RCC 7860 (cell line): Measurements from ENCODE around the gene TNRC6C.

Experiments used
- DNase-seq: peaks from one replicate; pipeline ENCODE4 v3.0.0-alpha.2; 2015; ENCODE audit warnings: low spot score
- FAIRE-seq: peaks from 2 replicates; lab custom pipeline; 2012; peaks lifted over from hg19 to GRCh38; lab: Jason Lieb, UNC

The TNRC6C gene, protein sequence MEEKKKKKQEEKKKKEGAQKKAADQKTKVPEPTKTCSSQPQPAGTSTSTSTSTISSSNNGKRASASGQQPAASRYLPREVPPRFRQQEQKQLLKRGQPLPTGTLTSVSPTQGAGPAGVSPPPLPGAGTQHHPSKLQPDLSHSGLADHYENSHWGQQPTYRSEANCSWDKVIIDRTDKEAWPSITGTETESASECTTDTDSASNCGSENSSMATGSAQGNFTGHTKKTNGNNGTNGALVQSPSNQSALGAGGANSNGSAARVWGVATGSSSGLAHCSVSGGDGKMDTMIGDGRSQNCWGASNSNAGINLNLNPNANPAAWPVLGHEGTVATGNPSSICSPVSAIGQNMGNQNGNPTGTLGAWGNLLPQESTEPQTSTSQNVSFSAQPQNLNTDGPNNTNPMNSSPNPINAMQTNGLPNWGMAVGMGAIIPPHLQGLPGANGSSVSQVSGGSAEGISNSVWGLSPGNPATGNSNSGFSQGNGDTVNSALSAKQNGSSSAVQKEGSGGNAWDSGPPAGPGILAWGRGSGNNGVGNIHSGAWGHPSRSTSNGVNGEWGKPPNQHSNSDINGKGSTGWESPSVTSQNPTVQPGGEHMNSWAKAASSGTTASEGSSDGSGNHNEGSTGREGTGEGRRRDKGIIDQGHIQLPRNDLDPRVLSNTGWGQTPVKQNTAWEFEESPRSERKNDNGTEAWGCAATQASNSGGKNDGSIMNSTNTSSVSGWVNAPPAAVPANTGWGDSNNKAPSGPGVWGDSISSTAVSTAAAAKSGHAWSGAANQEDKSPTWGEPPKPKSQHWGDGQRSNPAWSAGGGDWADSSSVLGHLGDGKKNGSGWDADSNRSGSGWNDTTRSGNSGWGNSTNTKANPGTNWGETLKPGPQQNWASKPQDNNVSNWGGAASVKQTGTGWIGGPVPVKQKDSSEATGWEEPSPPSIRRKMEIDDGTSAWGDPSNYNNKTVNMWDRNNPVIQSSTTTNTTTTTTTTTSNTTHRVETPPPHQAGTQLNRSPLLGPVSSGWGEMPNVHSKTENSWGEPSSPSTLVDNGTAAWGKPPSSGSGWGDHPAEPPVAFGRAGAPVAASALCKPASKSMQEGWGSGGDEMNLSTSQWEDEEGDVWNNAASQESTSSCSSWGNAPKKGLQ (N-terminal part only)

DNA sequence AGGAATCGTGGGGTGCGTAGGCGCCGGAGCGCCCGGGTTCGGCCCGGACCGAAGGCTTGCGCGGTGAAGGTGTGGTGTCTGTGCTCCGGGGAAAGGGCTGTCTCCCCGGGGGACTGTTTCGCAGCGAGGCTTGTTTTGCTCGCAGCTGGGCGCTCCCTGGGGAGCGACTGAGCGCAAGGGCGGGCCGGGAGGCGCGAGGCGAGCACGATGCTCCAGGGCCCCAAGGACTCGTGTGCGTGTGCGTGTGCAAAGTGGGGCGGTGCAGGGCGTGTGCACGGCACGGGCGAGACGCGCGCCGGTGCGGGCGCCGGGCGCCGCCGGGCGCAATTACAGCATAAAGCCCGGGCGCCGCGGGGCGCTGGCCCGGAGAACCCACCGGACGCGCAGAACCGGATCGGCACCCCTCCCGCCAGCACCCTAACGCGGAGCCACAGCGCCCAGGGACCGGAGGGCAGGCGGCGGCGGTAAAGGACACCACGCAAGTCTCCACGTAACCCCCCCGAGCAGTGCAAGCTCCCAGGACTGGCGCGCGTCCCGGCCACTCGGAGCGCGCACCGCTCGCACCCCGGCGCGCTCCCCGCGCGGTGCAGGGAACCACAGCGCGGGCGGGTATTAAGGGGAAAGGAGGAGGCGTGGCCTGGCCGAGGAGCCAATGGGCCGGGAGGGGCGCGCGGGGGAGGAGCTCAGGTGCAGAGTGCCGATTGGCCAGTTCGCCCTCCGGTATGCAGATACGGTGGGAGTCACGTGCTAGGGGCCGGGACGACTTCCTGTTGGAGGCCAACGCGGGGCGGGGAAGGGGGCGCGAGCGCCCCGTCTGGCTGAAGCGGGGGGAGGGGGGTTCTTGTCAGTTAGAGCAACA is at the start of gene TNRC6C:
TSS of gene TNRC6C (plus strand) at position 847 of the 859 bp plus-strand sequence. CDS start 45,504 bp downstream, outside the sequence.
- FAIRE-seq (peak; percentile 53), DNase-seq (peak; percentile 94)

DNA sequence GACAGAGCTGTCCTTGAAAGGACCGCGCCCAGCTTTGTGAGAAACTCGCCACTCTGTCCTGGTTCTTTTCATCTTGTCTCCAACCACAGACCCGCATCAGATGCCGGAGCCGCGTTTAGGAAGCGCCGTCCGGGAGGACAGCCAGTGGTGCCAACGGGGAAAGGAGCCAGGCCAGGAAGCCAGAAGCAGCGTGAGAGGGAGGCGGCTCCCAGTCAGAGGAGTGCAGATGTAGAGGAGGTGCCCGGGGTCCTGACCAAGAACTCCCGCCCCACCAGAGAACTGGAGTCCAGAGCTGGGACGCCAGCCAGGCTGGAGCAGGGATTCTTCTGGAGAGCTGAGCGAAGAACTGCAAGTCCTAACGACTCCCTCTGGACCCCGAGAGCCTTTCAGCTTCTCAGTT is 49.3 kb upstream of the TNRC6C start:
- FAIRE-seq = no peak

DNA sequence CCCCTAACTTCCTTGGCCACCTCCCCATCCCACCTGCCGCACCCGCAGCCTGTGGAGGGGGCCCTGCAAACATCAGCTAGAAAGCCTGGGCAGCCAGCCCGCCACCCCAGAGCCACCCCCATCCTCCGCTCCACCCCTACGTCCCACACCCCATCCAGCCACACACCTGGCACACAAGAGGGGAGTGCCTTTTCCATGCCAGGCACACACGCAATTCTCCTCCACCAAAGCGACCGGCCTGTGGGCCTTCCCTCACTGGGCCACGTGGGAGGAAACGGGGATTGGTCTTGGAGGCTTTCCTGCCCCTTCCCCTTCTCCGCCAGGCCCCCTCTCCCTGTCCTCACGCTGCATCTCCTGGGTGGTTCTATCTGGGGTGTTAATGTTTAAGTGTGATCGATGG is 48.7 kb upstream of the TNRC6C start:
- FAIRE-seq = no peak
- no peak for DNase-seq

More for the DNA sequence above, 49.3 kb upstream of the TNRC6C start:
- DNase-seq = no peak

DNA sequence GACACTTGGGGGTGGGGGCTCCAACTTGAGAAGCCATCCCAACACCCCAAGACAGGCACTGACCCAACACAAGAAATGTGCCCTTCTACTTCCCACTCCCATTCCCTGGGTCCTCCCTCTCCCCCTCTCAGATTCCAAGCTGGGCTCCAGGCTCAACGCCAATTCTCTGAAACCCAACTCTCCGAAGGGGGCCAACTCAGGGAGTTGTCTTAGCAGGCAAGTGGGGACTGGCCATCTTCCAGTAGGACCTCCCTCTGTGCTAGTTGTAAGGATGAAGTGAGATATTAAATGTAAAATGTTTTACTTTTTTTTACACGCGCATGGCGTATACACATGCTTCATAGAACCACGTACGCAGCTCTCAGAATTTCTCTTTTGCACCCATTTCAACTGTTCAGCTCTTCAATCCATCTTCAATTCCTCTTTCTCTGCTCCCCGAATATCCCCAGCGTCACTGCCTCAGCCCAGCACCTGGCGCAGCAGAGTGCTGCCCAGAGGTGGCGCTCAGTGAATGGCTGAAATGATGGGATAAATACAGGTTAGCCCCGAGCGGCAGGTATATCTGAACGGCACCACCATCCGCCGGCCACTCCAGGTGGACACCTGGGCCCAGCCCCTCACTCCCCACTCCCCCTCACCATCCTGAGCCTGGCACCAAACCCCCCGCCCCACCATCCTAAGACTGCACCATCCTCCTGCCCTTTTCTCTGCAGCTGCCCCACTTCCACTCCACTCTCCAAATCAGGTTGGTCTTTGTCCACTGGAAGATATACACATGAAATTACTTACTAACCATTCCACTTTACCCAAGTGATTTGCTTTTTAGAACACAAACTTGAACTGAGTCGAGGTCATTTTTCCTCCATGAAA is 43.9 kb upstream of the TNRC6C start:
- no peak for FAIRE-seq
- DNase-seq = no peak

DNA sequence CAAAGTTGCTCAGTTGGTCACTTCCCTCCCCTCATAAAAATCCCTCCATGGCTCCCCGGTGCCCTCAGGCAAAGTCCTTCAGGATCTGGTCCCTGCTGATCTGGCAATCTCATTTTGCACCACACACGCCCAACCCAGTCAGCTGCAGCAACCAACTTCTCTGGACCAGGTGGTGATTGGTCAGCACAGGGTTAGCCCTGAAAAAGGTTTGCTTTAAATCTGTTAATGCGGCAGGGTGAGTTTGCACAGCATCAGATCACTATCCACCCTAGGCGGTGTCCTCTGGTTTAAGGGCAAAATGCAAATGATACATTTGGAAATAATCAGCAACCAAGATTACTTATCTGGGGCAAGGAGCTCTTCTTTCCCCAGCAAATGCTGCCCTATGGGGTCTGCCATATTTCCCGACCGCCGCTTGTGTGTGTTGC is 42.9 kb upstream of the TNRC6C start:
- FAIRE-seq (no peak), DNase-seq (no peak)

DNA sequence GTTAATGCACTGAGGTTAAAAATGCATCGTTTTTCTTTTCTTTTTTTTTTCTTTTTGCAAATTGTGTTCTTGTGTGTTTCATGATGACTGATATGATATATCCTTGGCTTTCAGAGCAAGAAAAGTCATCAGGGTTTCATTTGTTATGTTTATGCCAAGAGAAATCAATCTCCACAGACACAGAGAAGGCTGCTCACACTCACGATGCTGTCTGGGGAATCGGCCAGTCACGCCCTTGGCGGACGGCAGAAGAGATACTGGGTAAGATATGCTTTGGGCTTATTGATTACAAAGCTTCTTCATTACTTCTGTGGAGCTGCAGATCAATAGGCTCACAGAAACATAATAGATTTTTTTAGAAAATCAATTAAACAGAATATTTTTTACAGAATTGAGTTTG is 42.2 kb upstream of the TNRC6C start:
- DNase-seq (no peak), FAIRE-seq (no peak)

DNA sequence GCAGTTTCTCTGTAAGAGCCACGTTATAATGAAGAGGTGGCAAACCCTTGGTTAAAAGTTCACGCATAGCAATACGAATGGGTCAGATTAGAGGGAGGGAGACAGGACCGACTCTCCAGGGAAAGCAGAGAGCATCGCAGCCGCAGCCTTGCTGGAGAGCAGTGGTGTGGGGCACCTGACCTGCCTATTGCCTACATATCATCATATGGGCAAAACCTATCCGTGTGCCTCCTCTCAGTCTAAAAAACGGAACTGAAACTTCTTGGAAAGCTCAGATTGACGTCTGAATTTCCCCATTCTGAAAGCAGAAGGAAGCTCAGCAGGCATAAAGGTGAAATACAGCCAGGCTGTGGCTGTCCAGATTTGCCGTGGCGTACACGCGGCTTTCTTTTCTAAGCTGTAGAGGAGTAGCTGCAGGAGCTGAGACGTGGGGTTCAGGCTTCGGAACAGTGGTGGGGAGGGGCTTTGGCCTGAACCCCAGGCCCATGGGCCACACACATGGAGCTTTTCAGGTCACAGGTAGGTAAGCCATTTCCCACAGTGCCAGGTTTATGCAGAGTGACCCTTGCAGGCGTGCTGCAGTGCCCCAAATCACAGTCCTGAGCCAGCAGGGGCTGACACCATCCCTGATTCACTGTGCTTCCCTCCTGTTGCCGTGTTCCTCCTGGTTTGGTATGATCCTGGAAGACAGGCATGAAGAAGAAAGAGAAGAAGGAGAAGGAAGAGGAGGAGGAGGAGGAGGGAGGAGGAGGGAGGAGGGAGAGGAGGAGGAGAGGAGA is 41.6 kb upstream of the TNRC6C start:
- DNase-seq = no peak
- no peak for FAIRE-seq

DNA sequence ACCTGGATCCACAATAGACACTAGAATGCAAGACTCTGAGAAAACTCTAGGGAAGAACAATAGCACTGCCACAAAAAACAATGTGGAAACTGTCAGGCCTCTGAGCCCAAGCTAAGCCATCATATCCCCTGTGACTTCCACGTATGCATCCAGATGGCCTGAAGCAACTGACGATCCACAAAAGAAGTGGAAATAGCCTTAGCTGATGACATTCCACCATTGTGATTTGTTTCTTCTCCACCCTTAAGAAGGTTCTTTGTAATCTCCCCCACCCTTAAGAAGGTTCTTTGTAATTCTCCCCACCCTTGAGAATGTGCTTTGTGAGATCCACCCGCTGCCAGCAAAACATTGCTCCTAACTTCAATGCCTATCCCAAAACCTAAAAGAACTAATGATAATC is 39.2 kb upstream of the TNRC6C start:
- no peak for FAIRE-seq

DNA sequence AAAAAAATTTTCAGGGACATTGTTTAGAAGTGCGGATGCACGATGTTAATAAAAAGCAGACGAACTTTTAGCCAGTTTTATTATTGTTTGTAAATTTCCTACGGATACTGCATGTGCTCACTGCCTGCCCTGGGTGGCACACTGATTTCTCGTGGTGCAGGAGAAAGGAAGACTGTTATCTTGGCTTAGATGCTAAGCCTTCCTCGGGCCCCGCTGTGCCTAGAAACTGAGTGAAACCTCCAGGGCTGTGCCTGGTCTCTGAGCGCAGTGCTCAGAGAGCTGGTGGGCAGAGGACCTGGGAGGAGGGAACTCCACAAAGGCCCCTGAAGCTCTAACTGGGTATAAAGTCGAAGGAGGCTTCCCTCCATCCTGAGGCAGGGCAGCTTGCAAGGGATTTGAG is 35.4 kb upstream of the TNRC6C start:
- no peak for FAIRE-seq
- no peak for DNase-seq

More for the DNA sequence above, 39.2 kb upstream of the TNRC6C start:
- DNase-seq = no peak

DNA sequence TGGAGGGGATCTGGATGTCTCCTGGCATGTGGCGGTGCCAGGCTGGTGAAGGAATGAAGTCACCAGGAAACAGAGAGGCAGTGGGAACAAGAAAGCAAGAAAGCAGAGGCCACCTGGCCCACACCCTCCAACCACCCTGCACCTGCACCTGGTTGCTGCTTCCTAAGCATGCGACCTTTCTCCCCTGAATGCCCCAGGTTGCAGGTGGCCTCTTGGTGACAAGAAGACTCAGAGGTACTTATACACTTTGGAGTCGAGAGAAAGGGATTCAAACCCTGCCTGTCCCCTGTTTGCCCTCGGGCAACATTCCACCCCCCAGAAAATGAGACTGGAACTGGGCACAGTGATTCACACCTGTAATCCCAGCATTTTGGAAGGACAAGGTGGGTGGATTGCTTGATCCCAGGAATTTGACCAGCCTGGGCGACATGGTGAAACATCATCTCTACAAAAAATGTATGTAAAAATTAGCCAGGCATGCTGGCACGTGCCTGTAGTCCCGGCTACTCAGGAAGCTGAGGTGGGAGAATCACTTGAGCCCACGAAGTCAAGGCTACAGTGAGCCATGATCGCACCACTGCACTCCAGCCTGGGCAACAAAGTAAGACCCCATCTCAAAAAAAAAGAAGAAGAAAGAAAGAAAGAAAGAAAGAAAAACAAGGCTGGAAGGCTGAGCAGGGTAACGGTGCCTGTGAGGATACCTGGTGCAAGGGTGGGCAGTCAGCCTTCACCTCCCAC is 34.6 kb upstream of the TNRC6C start:
- no peak for DNase-seq
- no peak for FAIRE-seq

DNA sequence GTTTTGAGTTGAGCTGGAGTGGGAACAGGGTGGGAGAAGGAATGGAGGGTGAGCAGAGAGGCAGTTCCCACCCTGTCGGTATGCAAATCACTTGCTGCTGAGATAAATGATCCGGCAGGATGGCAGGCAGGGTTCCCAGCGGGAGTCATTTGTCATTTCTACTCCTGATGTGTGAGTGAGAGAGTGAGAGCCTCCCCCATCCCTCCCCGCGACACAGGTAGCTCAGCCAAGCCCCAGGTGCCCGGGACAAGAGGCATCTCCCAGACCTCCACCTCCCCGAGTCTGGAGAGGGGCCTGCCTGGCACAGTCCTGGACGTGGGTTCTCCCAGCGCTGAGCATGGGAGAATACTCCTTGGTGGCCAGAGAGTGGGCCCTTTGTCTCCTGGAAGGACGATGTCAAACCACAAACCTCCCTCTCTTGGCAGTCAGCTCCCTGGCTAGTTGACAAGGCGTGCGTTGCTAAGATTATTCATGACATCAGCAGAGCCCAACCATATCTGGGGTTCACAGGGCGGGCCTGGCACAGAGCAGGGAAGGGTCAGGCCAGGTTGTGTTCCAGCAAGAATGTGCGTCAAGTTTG is 33.7 kb upstream of the TNRC6C start:
- no peak for DNase-seq
- FAIRE-seq = no peak

DNA sequence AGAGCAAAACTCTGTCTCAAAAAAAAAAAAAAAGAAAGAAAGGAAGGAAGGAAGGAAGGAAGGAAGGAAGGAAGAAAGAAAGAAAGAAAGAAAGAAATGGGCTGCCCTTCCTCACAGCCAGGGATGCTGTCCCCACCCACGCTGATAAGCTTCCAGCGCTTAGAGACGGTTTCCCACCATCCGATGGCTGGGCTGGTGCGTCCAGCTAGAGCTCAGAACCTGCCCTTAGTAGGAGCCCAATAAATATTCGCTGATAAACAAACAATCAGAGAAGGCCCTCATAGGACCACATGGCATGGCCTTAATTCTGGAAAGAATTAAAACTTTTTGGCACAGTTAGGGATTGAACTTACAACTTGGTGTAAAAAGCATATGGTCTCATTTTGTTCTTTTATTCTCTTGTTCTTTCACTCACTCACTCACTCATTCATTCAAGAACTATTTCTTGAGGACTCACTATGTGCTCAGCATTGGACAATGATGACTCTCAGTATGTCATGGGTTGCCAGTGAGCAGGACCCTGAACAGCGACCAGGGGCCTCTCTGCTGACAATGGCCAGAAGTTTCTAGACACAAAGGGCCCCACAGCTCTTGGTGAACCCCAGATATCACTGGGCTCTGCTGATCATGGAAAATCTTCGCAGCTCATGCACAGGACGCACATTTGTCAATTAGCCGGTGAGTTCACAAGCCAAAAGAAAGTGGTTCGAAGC is 32.5 kb upstream of the TNRC6C start:
- FAIRE-seq (no peak), DNase-seq (no peak)

DNA sequence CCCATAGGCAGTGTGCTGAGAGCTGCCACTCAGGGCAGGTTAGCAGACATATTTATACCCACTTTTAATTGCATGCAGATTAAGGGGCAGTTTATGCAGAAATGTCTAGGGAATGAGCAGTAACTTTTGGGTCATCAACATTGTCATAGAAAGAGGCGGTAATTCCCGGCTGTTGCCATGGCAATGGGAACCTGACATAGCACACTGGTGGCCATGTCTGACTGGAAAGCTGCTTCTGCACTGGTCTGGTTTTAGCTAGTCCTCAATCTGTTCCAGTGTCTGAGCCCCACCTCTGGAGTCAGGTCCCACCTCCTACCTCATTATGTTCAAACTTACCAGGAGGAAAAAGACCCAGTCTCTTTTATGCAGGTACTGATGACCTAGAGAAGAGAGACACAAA is 31.5 kb upstream of the TNRC6C start:
- DNase-seq (no peak), FAIRE-seq (no peak)

DNA sequence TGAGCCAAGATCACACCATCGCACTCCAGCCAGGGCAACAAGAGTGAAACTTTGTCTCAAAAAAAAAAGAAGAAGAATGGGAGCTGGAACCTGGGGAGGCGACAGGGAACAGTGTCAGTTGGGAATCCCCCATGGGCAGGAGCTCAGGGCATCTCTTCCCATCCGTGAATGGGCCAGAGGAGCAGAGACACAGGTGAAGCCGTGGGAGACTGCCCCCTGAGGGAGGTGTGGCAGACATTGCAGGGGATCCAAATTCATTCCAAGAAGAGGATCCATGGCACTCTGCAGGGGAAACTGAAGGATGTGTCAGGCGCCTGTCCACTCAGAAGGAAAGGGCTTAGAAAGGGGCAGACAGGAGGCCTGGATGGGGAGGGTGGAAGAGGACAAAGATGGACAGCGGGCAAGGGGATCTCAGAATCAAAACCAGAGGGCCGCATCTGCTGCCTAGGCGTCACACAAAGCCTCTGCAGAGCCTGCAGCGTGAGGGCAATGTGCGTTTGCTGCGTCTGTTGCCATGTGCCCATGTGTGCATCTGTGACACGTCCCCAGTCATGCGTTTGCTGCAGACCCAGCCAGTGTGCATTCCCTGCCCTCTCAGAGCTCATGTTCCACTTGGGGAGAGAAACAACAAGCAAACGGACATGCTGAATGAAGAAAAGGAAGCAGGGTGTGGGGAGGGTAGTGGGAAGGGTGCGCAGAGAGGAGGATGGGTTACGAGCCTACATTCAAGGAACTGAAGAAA is 30.6 kb upstream of the TNRC6C start:
- DNase-seq = no peak
- FAIRE-seq = no peak

DNA sequence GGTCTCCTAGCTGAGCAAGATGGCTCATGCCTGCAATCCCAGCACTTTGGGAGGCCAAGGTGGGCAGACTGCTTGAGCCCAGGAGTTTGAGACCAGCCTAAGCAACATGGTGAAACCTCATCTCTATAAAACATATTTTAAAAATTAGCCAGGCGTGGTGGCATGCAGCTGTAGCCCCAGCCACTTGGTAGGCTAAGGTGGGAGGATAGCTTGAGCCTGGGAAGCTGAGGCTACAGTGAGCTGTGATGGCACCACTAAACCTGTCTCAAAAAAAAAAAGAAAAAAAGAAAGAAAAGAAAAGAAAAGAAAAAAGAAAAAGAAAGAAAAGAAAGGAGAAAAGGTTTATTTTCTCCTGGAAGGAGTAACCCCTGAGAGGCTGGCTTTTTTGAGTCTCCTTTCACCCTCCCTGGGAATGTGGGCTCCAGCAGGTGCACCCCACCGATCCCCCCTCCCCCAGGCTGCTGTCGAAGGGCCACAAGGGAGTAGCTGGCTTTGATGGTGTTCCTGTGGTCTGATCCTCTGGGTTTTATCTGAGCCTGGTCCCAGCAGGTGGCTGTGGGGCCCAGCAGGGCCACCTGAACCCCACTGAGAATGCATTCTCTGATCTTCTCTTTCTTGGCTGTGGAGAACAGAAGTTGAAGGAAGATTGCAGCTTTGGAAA is 29.9 kb upstream of the TNRC6C start:
- FAIRE-seq (no peak), DNase-seq (no peak)

DNA sequence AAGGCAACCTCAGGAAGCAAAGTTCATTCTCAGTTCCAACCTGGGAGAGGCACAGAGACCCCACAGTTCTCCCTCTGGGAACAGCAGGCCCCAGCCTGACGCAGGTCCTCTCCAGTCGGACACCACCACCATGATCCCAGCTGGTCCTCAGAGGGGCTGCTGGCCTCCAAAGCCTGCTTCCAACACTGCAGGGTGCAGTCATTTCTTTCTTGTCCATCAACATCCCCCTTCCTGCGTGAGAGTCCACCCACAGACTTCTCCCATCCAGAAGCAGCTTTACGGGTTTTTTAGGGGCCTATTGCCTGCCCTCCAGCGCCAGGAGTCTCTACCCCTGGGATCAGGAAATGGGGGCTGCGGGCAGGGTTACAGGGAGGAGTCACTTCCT is 29.3 kb upstream of the TNRC6C start:
- no peak for FAIRE-seq
- no peak for DNase-seq
